HG03097 (cell line): Measurements from ENCODE around the gene BCHE.
A peak's percentile ranks its signal among the peaks of the same experiment; 100 is the strongest.
"Not testable (repeated sequence)": the region's sequence is repeated elsewhere in the genome, so short reads cannot be mapped to it uniquely, and the experiment has no call there.

Experiments used
- ATAC-seq: cut with Tn5 transposase; IDR thresholded peaks from one replicate; pipeline ENCODE4 v1.9.1; 2021; ENCODE audit not compliant: unreplicated experiment, low FRiP score

BCHE gene

GRCh38 chr3:165817160-165817709 is 20.0 kb downstream of the BCHE start:
- no peak for ATAC-seq

- ATAC-seq: no peak
Measured at GRCh38 chr3:165816209-165816608, 21.0 kb downstream of the BCHE start.

- no peak for ATAC-seq
Measured at GRCh38 chr3:165815682-165816081, 21.5 kb downstream of the BCHE start.

GRCh38 chr3:165814380-165814779 is 22.8 kb downstream of the BCHE start:
- no peak for ATAC-seq

GRCh38 chr3:165807937-165808336 is 29.3 kb downstream of the BCHE start:
- not testable (repeated sequence) for ATAC-seq

- ATAC-seq: peak; percentile 71
Measured at GRCh38 chr3:165805946-165806561, 31.2 kb downstream of the BCHE start.

GRCh38 chr3:165803471-165803870 is 33.8 kb downstream of the BCHE start:
- no peak for ATAC-seq

GRCh38 chr3:165800970-165801369 is 36.3 kb downstream of the BCHE start:
- no peak for ATAC-seq

- no peak for ATAC-seq
Measured at GRCh38 chr3:165799026-165799425, 38.2 kb downstream of the BCHE start.

- ATAC-seq: no peak
Measured at GRCh38 chr3:165797551-165797950, 39.7 kb downstream of the BCHE start.

GRCh38 chr3:165796701-165797100 is 40.5 kb downstream of the BCHE start:
- no peak for ATAC-seq

GRCh38 chr3:165788531-165788930 is 48.7 kb downstream of the BCHE start:
- ATAC-seq: no peak

- no peak for ATAC-seq
Measured at GRCh38 chr3:165786013-165786412, 51.2 kb downstream of the BCHE start.

GRCh38 chr3:165784337-165784736 is 52.9 kb downstream of the BCHE start:
- ATAC-seq: no peak

GRCh38 chr3:165783383-165783782 is 53.8 kb downstream of the BCHE start:
- ATAC-seq: no peak

GRCh38 chr3:165778891-165779290 is 58.3 kb downstream of the BCHE start:
- no peak for ATAC-seq

GRCh38 chr3:165778456-165778855 is 58.8 kb downstream of the BCHE start:
- no peak for ATAC-seq

- ATAC-seq: no peak
Measured at GRCh38 chr3:165775824-165776223, 61.4 kb downstream of the BCHE start.

GRCh38 chr3:165770781-165771180 is 66.4 kb downstream of the BCHE start:
- no peak for ATAC-seq

- no peak for ATAC-seq
Measured at GRCh38 chr3:165768680-165769079, 68.5 kb downstream of the BCHE start.

GRCh38 chr3:165759041-165759440 is 78.2 kb downstream of the BCHE start:
- no peak for ATAC-seq

GRCh38 chr3:165755571-165755970 is 81.7 kb downstream of the BCHE start:
- ATAC-seq: no peak
